Lower leg skin (tissue), 4 donors: ENCODE measurements around the gene BACE2. TPM values are rescaled to one million over a fixed set of nuclear protein-coding genes. Genes with fewer than 3 reads are reported as not detected.

ENCODE experiments used
- DNase-seq, 2 donors: peaks; one replicate each; pipeline ENCODE4 v3.0.0-alpha.2; 2019; ENCODE audit warnings: low spot score in 2 of 2
- H3K4me3 ChIP-seq: fragments of 200-600 bp; sonication (generic); 2 replicates; pipeline ENCODE4 v1.5.1; 2017; ENCODE audit warnings: mild to moderate bottlenecking, low read depth; ENCODE audit not compliant: poor library complexity, severe bottlenecking
- CTCF ChIP-seq, 3 donors: fragments of 450-650 bp; IDR thresholded peaks; one replicate each; pipeline ENCODE4 v1.5.1; 2016; ENCODE audit warnings: antibody characterized with exemption in 3 of 3, mild to moderate bottlenecking in 3 of 3, moderate library complexity in 2 of 3
- POLR2A ChIP-seq, 2 donors: fragments of 450-650 bp; IDR thresholded peaks; one replicate each; pipeline ENCODE4 v1.6.1; 2016 to 2017; ENCODE audit warnings: antibody characterized with exemption in 2 of 2, mild to moderate bottlenecking in 1 of 2, moderate library complexity in 1 of 2
- WGBS, 2 donors: methylation state at CpG; one replicate each; pipeline ENCODE4 v1.1.5; 2018; 5-methylcytosine and 5-hydroxymethylcytosine counted together
- intact Hi-C: fragments of 100-400 bp; cut with DNase I; formaldehyde crosslinking; loops from one replicate; pipeline ENCODE4 v1.15.0; 2023; ENCODE audit warnings: low total_unique reads
- total RNA-seq, 4 donors: library from RNA; depleted of rRNA; stranded (reverse); fragments of >200 nt; gene quantifications; one replicate each; pipeline ENCODE4 v1.1.0, GENCODE V29; 2016

The BACE2 gene
- total RNA-seq, 4 donors from 2014 or later, result 12.2 to 44.7 (median 27.2) TPM

- no peak for DNase-seq
- intact Hi-C loops, result no loop called here
- H3K4me3 ChIP-seq, result no peak overlapping the region
- no peak for TF ChIP-seq POLR2A (IDR thresholded peaks at IDR 0.05)
- WGBS, 2 donors, result 90% methylated on average over 41 to 44 of the region's 44 CpGs
Measured at GRCh38 chr21:41247561-41248545, 79.9 kb downstream of the BACE2 start.

GRCh38 chr21:41249476-41249875, 81.5 kb downstream of the BACE2 start:
- TF ChIP-seq CTCF (IDR thresholded peaks at IDR 0.05), result no peak
- no peak for TF ChIP-seq POLR2A (IDR thresholded peaks at IDR 0.05)
- no peak overlapping the region for H3K4me3 ChIP-seq
- intact Hi-C loops, result no loop called here
- no peak for DNase-seq
- WGBS, 2 donors, result 93 to 97% methylated on average over 11 of the region's 11 CpGs

- intact Hi-C loops, result no loop called here
- no peak for DNase-seq
- H3K4me3 ChIP-seq, result no peak overlapping the region
- no peak for TF ChIP-seq POLR2A (IDR thresholded peaks at IDR 0.05)
- no peak for TF ChIP-seq CTCF (IDR thresholded peaks at IDR 0.05)
- 22 to 45% methylated on average over 8 of the region's 8 CpGs for WGBS, 2 donors
Measured at GRCh38 chr21:41250519-41250918, 82.6 kb downstream of the BACE2 start.

GRCh38 chr21:41251961-41252642, 84.1 kb downstream of the BACE2 start:
- H3K4me3 ChIP-seq, result no peak overlapping the region
- TF ChIP-seq POLR2A (IDR thresholded peaks at IDR 0.05), result no peak
- no peak for TF ChIP-seq CTCF (IDR thresholded peaks at IDR 0.05)
- whole genome bisulfite sequencing, 2 donors, result 81 to 90% methylated on average over 12 of the region's 12 CpGs
- intact Hi-C loops, result no loop called here
- no peak for DNase-seq

GRCh38 chr21:41254090-41254700, 86.2 kb downstream of the BACE2 start:
- DNase-seq, result no peak

More at GRCh38 chr21:41254090-41254700, 86.2 kb downstream of the BACE2 start:
- no peak overlapping the region for H3K4me3 ChIP-seq
- no peak for TF ChIP-seq POLR2A (IDR thresholded peaks at IDR 0.05)
- no peak for TF ChIP-seq CTCF (IDR thresholded peaks at IDR 0.05)
- intact Hi-C loops, result no loop called here
- WGBS, 2 donors, result 68 to 77% methylated on average over 4 of the region's 4 CpGs
